A549 treated with AZD2906 at 1 μM for 4 hours (cell line): Measurements from ENCODE around the gene DPEP2. TPM values are rescaled to one million over a fixed set of nuclear protein-coding genes. Genes with fewer than 3 reads are reported as not detected.

ENCODE experiments used
- total RNA-seq: library from RNA; stranded (reverse); fragments of 200-300 nt; extraction: Qiagen RNA extraction; gene quantifications from 5 replicates; pipeline ENCODE4 v1.2.3, GENCODE V29; 2022

The DPEP2 gene
- total RNA-seq = 0.05 TPM in 1 of 5 replicates, not detected in the others

GRCh38 chr16:67998779-67999688 is at the start of gene DPEP2:
TSS of gene DPEP2 (minus strand) at chr16:67999484. CDS start at chr16:67993212, 6,272 bp downstream.

GRCh38 chr16:68022728-68023537 is 23.6 kb upstream of the DPEP2 start, which contains the start of the genes DDX28 and DUS2:
TSS of gene DDX28 (minus strand) at chr16:68023232. CDS start at chr16:68023202, 30 bp downstream.
TSS of gene DUS2 (plus strand) at chr16:68023284. CDS start at chr16:68038024, 14,740 bp downstream.

DNA sequence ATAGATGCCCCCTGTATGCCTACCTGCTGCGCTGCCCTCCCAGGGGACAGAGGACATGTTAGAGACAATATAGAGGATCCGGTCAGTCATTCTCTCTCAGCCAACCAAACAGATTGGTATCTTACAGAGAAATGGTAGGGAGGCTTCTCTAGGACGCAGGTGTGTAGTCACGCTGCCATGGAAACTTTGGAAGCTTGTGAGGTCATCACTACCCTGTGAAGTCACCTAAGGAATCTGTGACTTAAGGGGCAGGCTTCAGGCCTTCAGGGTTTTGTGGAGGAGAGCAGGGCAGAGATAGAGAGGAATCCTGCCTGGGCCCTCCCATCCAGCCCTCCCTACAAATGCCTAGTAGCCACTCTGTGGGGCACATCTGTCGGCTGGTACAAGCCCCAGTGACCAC is 16.4 kb upstream of the DPEP2 start, which contains the start of gene DPEP2NB:
Gene DPEP2NB (minus strand): TSS at position 231 of the 400 bp plus-strand sequence. CDS start 141 bp downstream, at position 90.

DNA sequence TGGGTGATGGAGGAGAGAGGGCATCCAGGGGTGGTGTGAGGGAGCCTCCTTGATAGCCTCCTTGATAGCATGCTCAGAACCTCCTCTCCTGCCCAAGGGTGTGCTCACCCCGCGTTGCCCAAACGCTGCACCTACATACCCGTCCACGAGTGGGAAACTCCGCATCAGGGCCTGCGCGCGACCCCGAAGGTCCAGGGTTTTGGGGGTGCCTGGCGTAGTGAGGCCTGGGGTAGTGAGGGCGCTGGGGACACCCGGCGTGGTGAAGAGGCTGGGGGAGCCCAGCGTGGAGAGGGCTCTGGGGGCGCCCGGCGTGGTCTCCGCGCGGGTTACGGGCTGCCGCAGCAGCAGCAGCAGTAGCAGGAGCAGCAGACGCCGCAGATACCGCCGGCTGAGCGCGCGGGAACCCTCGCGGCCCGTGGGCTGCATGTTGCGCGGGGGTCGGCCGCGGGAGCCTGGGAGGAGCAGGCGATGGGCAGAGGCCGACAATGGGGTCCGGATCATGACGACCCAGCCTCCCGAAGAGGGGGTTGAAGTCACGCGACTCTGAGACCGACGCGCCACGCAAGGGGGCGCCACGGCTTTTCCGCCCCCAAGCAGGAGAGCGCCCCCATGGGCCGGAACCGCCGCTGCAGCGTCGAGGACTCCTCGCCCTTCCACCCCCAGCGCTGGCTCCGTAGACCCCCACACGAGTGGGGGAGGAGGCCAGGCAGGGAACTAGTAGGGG is 19.2 kb downstream of the DPEP2 start, which contains the start of gene DPEP3:
Gene DPEP3 (minus strand): TSS at position 545 of the 724 bp plus-strand sequence. CDS start 119 bp downstream, at position 426.

GRCh38 chr16:67968400-67969253 is 30.7 kb downstream of the DPEP2 start, which contains the start of gene SLC12A4:
TSS of gene SLC12A4 (minus strand) at chr16:67968637. CDS start at chr16:67968553, 84 bp downstream.

GRCh38 chr16:67943619-67944504 is 55.4 kb downstream of the DPEP2 start, which contains the start of gene LCAT:
TSS of gene LCAT (minus strand) at chr16:67944120. CDS start at chr16:67944101, 19 bp downstream.

Other genes starting within 250 kb of the DPEP2 start
- 8.0 to 9.5 TPM (median 8.4 TPM) in 5 replicates for gene RANBP10, start 192.9 kb downstream of the DPEP2 start, total RNA-seq
- 0.21 to 0.63 TPM (median 0.44 TPM) in 5 replicates for gene TSNAXIP1, start 192.6 kb downstream of the DPEP2 start, total RNA-seq
- gene THAP11, start 157.2 kb downstream of the DPEP2 start, total RNA-seq = 26.5 to 41.7 TPM (median 40.0 TPM) in 5 replicates
- 232 to 250 TPM (median 235 TPM) in 5 replicates for gene NUTF2, start 152.6 kb downstream of the DPEP2 start, total RNA-seq
- 21.8 to 28.3 TPM (median 26.3 TPM) in 5 replicates for gene CENPT, start 151.8 kb downstream of the DPEP2 start, total RNA-seq
- 47.8 to 62.7 TPM (median 58.0 TPM) in 5 replicates for gene EDC4, start 126.4 kb downstream of the DPEP2 start, total RNA-seq
- 0.15 to 0.24 TPM (median 0.20 TPM) in 4 of 5 replicates, not detected in the other for gene NRN1L, start 114.6 kb downstream of the DPEP2 start, total RNA-seq
- 13.8 to 18.3 TPM (median 16.6 TPM) in 5 replicates for gene PSKH1, start 106.2 kb downstream of the DPEP2 start, total RNA-seq
- 1.2 to 1.9 TPM (median 1.5 TPM) in 5 replicates for gene CTRL, start 67.6 kb downstream of the DPEP2 start, total RNA-seq
- 37.3 to 52.6 TPM (median 52.0 TPM) in 5 replicates for gene PSMB10, start 62.6 kb downstream of the DPEP2 start, total RNA-seq
- gene LCAT, start 55.4 kb downstream of the DPEP2 start, total RNA-seq = 4.5 to 13.3 TPM (median 12.1 TPM) in 5 replicates
- 26.9 to 33.6 TPM (median 29.3 TPM) in 5 replicates for gene SLC12A4, start 30.8 kb downstream of the DPEP2 start, total RNA-seq
- not detected in 5 replicates for gene DPEP3, start 19.0 kb downstream of the DPEP2 start, total RNA-seq
- not detected in 5 replicates for gene DPEP2NB, start 16.4 kb upstream of the DPEP2 start, total RNA-seq
- 17.2 to 21.0 TPM (median 19.3 TPM) in 5 replicates for gene DDX28, start 23.7 kb upstream of the DPEP2 start, total RNA-seq
- gene DUS2, start 23.8 kb upstream of the DPEP2 start, total RNA-seq = 16.4 to 17.6 TPM (median 16.9 TPM) in 5 replicates
- gene NFATC3, start 85.9 kb upstream of the DPEP2 start, total RNA-seq = 12.2 to 15.0 TPM (median 14.4 TPM) in 5 replicates
- gene ESRP2, start 236.6 kb upstream of the DPEP2 start, total RNA-seq = 0.05 to 0.18 TPM (median 0.10 TPM) in 5 replicates
- gene PLA2G15, start 245.9 kb upstream of the DPEP2 start, total RNA-seq = 15.0 to 16.6 TPM (median 15.1 TPM) in 5 replicates